Measurements from ENCODE around the gene NKX2-1. TPM values are rescaled to one million over a fixed set of nuclear protein-coding genes. Genes with fewer than 3 reads are reported as not detected.

Gene NKX2-1
- total RNA-seq, 3 donors from 2014 or later, result not detected

DNA sequence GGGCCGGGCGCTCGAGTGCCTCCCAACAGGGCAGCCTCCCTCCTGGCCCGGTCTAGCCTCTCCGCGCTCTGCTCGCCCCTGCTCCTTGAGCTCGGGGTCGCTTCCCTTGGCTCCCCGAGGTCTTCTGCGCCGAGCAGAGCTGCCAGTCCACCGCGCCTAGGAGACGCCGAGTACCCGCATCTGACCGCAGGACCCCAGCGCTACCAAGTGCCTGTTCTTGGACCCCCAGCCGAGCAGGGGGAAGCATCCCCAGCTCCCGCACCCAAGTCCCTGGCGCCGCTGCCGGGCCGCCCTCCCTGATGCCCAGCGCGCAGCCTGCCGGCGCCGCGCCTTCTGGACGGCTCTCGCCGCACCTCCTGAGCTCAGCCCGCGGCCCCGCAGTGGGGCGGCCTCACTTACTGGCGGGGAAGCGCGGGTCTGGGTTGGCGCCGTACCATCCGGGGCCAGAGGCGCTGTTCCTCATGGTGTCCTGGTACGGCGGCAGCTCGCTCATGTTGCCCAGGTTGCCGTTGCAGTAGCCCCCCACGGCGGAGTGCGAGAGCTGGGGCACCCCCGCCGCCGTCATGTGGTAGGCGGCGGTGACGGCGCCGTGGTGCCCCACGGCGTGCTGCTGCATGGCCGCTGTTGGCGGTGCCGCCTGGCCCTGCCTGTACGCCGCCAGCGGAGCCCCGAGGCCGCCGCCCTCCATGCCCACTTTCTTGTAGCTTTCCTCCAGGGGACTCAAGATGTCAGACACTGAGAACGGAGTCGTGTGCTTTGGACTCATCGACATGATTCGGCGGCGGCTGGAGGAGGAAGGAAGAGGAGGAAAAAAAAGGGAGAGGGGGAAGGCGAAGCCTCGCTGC, 1.2 kb downstream of the NKX2-1 start:
- intact Hi-C loops (cut with DNase I, micrococcal nuclease), result no loop called here

DNA sequence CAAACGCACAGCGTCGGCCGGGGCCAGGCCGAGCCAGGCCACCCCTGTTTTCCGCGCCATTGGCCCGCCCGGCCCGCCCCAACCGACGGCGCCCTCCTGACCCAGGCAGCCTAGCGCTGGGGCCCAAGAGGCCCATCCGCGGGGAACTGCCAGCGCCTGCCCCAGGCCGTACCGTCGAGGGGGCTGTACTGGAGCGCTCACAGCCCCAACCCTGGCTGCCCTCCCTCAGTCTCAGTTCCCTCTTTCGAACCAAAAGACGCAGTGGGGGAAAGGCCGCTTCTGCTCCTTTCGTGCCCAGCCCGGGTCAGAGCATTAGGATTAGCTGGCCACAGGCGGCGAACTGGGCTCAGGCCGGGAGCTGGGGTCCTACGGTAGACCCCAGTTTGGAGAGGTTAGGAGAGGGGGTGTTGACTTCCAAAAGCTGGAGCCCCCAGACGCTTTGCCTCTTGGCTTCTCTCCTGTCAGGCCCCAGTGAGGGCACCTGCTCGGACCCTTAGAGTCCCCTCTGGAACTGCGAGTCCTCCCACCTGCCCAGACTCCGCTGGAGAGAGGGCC, 1.9 kb downstream of the NKX2-1 start:
- intact Hi-C loops (cut with DNase I, micrococcal nuclease), result no loop called here
- DNase-seq (no peak), ATAC-seq (no peak)
- Histone ChIP-seq H3K4me3 (no peak overlapping the region), H3K9me3 (no peaks in the 10 kb centered on the region), H3K4me1 (ENCODE audit: low read depth) (peaks cover 25% of the 10 kb centered on the region), H3K36me3 (ENCODE audit: low read depth) (no peaks in the 10 kb centered on the region)
- TF ChIP-seq, protein P1, sequence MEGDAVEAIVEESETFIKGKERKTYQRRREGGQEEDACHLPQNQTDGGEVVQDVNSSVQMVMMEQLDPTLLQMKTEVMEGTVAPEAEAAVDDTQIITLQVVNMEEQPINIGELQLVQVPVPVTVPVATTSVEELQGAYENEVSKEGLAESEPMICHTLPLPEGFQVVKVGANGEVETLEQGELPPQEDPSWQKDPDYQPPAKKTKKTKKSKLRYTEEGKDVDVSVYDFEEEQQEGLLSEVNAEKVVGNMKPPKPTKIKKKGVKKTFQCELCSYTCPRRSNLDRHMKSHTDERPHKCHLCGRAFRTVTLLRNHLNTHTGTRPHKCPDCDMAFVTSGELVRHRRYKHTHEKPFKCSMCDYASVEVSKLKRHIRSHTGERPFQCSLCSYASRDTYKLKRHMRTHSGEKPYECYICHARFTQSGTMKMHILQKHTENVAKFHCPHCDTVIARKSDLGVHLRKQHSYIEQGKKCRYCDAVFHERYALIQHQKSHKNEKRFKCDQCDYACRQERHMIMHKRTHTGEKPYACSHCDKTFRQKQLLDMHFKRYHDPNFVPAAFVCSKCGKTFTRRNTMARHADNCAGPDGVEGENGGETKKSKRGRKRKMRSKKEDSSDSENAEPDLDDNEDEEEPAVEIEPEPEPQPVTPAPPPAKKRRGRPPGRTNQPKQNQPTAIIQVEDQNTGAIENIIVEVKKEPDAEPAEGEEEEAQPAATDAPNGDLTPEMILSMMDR (IDR thresholded peaks at IDR 0.05), result no peak

More for the DNA sequence above, 1.2 kb downstream of the NKX2-1 start:
- TF ChIP-seq, protein P1 (IDR thresholded peaks at IDR 0.05), result no peak
- H3K36me3 ChIP-seq (ENCODE audit: low read depth), result no peaks in the 10 kb centered on the region
- peak in 1 of 3 donors; percentile 21 for DNase-seq
- H3K9me3 ChIP-seq, result no peaks in the 10 kb centered on the region
- no peak overlapping the region for H3K4me3 ChIP-seq
- peaks cover 25% of the 10 kb centered on the region for H3K4me1 ChIP-seq (ENCODE audit: low read depth)
- ATAC-seq, result peak; percentile 18

DNA sequence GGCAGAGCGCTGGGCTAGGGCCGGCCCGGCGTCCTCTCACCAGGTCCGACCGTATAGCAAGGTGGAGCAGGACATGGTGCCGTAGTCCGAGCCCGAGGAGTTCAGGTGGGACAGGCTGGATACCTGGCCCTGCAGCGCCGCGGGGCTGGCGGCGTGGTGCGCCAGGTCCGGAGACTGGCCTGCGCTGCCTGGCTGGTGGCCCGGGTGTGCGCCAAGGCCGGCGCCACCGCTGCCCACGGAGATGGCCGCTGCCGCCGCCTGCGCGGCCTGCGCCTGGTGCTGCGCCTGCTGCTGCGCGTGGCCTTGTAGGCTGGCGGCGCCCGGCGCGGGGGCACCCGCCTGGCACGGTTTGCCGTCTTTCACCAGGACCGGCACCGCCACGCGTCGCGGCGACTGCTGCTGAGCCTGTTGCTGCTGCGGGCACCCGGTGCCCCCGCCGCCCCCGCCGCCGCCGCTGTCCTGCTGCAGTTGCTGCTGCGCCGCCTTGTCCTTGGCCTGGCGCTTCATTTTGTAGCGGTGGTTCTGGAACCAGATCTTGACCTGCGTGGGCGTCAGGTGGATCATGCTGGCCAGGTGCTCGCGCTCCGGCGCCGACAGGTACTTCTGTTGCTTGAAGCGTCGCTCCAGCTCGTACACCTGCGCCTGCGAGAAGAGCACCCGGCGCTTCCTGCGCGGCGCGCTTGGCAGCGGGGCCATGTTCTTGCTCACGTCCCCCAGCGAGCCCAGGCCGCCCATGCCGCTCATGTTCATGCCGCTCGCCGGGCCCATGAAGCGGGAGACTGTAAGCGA, 2.6 kb downstream of the NKX2-1 start:
- DNase-seq (no peak), ATAC-seq (no peak)
- Histone ChIP-seq H3K36me3 (ENCODE audit: low read depth) (no peaks in the 10 kb centered on the region), H3K4me3 (no peak overlapping the region), H3K9me3 (no peaks in the 10 kb centered on the region), H3K4me1 (ENCODE audit: low read depth) (peaks cover 25% of the 10 kb centered on the region)
- intact Hi-C loops (cut with DNase I, micrococcal nuclease), result no loop called here
- TF ChIP-seq, protein P1 (IDR thresholded peaks at IDR 0.05), result no peak

DNA sequence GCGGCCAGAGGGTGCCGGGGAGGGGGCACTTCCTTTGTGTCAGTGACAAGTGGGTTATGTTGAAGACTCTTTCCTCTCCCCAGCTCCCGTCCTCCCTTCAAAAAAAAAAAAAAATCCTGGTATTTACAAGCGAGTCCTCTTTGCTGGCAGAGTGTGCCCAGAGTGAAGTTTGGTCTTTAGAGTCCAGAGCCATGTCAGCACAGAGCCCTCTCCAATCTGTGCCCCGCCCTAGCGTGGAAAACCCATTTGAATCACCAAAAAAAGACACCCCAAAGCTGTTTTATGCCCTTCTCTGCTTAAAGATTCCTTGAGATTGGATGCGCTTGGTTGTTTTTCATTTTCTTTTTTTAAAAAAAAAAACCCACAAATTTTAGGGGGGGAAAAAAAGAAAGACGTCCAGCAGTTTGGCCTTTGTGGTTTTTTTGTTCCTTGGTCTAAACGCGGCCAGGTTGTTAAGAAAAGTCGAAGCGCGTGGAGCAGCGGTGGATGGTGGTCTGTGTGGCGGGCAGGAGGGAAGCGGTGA, 3.3 kb downstream of the NKX2-1 start:
- no peak for DNase-seq
- H3K4me3 ChIP-seq, result no peak overlapping the region
- intact Hi-C loops (cut with DNase I, micrococcal nuclease), result no loop called here

More for the DNA sequence above, 3.3 kb downstream of the NKX2-1 start:
- no peaks in the 10 kb centered on the region for H3K36me3 ChIP-seq (ENCODE audit: low read depth)
- H3K9me3 ChIP-seq, result no peaks in the 10 kb centered on the region
- H3K4me1 ChIP-seq (ENCODE audit: low read depth), result peaks cover 25% of the 10 kb centered on the region
- no peak for ATAC-seq
- TF ChIP-seq, protein P1 (IDR thresholded peaks at IDR 0.05), result no peak
